IgD-negative memory B cell (primary cell): ENCODE results near the gene HAUS7. TPM values are rescaled to one million over a fixed set of nuclear protein-coding genes. Genes with fewer than 3 reads are reported as not detected.

Source experiments
- H3K27ac Mint-ChIP-seq, 3 donors: one replicate each; pipeline ENCODE4 v1.8.0; 2020 to 2022; ENCODE audit warnings: mild to moderate bottlenecking in 3 of 3, mixed read lengths in 3 of 3, moderate library complexity in 1 of 3
- H3K27me3 Mint-ChIP-seq: one replicate; pipeline ENCODE4 v1.8.0; 2021; ENCODE audit warnings: mixed read lengths
- H3K36me3 Mint-ChIP-seq: one replicate; pipeline ENCODE4 v1.8.0; 2020; ENCODE audit warnings: mild to moderate bottlenecking, mixed read lengths
- H3K4me1 Mint-ChIP-seq, 3 donors: one replicate each; pipeline ENCODE4 v1.8.0; 2020 to 2022; ENCODE audit warnings: mixed read lengths in 3 of 3, mild to moderate bottlenecking in 1 of 3
- H3K4me3 Mint-ChIP-seq, 4 donors: one replicate each; pipeline ENCODE4 v1.8.0; 2020 to 2022; ENCODE audit warnings: mild to moderate bottlenecking in 4 of 4, mixed read lengths in 4 of 4, moderate library complexity in 3 of 4
- H3K9me3 Mint-ChIP-seq, 3 donors: one replicate each; pipeline ENCODE4 v1.8.0; 2020 to 2021; ENCODE audit warnings: mixed read lengths in 3 of 3, mild to moderate bottlenecking in 1 of 3
- polyA plus RNA-seq: library from polyadenylated mRNA; unstranded; fragments of 300-500 nt; fragmentation: Illumina TruSeq; gene quantifications from one replicate; pipeline ENCODE4 v1.2.3, GENCODE V29; 2021

HAUS7 gene
- polyA plus RNA-seq, 1 donor from 2014 or later, result 27.6 TPM

GRCh38 chrX:153492543-153492942, 22.2 kb upstream of the HAUS7 start:
- H3K27ac Mint-ChIP-seq, result no peak overlapping the region
- no peaks in the 10 kb centered on the region for H3K36me3 Mint-ChIP-seq
- H3K4me1 Mint-ChIP-seq, result no peaks in the 10 kb centered on the region
- H3K4me3 Mint-ChIP-seq, result no peak overlapping the region
- no peaks in the 10 kb centered on the region for H3K9me3 Mint-ChIP-seq
- H3K27me3 Mint-ChIP-seq, result peaks cover 2% of the 10 kb centered on the region

DNA sequence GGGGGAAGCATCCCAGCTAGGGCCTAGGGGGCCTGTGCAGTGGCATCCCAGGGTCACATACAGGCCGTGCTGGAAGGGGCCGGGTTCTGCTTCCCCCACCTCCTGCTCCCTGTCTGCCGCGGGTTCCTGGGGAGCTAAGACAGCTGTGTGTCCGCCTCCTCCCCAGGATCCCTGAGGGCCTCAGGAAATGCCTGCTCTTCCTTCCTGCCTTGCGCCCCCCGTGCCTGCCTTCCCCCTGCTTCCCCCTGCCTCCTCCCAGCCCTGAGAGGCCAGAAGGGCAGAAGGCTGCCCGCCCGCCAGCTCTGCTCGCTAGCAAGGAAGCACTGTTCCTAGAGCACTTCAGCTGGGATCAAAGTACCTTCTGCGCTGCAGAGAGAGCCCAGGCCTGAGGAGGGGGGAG, 21.5 kb upstream of the HAUS7 start:
- H3K4me3 Mint-ChIP-seq, result no peak overlapping the region
- no peaks in the 10 kb centered on the region for H3K36me3 Mint-ChIP-seq
- no peaks in the 10 kb centered on the region for H3K9me3 Mint-ChIP-seq
- H3K27ac Mint-ChIP-seq, result no peak overlapping the region
- H3K4me1 Mint-ChIP-seq, result no peaks in the 10 kb centered on the region
- peaks cover 2% of the 10 kb centered on the region for H3K27me3 Mint-ChIP-seq

GRCh38 chrX:153491351-153491914, 21.1 kb upstream of the HAUS7 start:
- Mint-ChIP-seq H3K4me3 (no peak overlapping the region), H3K4me1 (no peaks in the 10 kb centered on the region), H3K36me3 (no peaks in the 10 kb centered on the region), H3K9me3 (no peaks in the 10 kb centered on the region), H3K27ac (no peak overlapping the region), H3K27me3 (peaks cover 5% of the 10 kb centered on the region)

GRCh38 chrX:153490217-153490930, 20.0 kb upstream of the HAUS7 start:
- Mint-ChIP-seq H3K27ac (no peak overlapping the region), H3K4me1 (no peaks in the 10 kb centered on the region), H3K27me3 (peaks cover 5% of the 10 kb centered on the region), H3K9me3 (no peaks in the 10 kb centered on the region), H3K4me3 (no peak overlapping the region), H3K36me3 (no peaks in the 10 kb centered on the region)

DNA sequence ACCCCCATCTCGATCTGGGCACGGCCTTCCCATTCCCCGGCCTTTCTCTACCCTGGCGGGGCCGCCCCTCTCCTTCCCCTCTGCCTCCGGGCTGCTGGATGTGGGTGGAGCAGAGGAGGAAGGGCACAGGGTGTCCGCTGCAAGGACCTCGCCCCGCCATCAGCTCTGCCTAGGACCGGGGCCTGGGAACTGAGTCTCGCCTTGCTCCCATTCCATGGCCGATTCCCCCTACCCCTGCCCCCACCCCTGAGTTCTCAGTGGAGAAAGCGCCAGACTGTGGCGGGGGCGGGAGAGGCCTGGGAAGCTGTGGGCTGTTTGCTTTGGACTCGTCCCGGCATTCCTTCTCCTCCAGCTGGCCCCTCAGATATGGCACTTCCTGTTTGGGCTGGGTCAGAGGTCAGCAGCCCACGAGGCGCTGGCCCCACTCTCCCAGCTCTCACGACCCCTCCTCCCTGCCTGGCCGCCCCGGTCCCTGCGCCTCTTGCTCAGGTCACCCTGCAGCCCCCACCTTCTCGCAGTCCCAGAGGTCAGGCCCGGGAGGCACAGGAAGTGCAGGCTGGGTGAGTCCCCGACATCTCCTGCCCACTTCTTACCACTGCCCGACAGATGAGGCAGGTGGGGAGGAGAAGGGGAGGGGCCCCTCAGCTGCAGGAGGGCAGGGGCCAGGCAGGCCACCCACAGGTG, 18.0 kb upstream of the HAUS7 start:
- Mint-ChIP-seq H3K9me3 (no peaks in the 10 kb centered on the region), H3K27me3 (peaks cover 5% of the 10 kb centered on the region), H3K4me1 (no peaks in the 10 kb centered on the region), H3K27ac (no peak overlapping the region), H3K4me3 (no peak overlapping the region), H3K36me3 (no peaks in the 10 kb centered on the region)

DNA sequence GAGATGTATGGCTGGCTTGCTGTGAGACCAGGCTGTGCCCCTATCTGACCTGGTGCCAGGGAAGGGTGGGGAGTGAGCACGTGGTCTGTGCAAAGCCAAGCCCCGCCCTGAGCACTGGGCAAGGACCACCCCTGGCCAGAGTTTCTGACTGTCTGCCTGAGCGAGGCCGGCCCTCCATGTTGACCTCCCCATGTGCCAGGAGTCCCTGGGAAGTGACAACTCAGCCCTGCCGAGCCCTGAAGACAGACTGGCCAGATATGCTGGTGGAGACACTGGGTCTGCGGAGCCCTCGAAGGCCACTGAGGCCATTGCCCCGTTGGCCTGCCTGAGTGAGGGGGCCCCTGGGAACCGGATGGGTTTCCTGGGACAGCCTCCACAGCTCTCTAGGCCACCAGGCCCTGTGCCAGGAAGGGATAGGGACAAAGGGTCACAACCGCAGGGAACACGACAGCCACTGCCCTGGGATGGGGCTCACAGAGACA, 17.3 kb upstream of the HAUS7 start:
- Mint-ChIP-seq H3K9me3 (no peaks in the 10 kb centered on the region), H3K36me3 (no peaks in the 10 kb centered on the region), H3K4me1 (no peaks in the 10 kb centered on the region), H3K27ac (no peak overlapping the region), H3K4me3 (no peak overlapping the region), H3K27me3 (peaks cover 3% of the 10 kb centered on the region)

- Mint-ChIP-seq H3K27ac (no peak overlapping the region), H3K9me3 (no peaks in the 10 kb centered on the region), H3K36me3 (no peaks in the 10 kb centered on the region), H3K4me1 (no peaks in the 10 kb centered on the region), H3K27me3 (peaks cover 3% of the 10 kb centered on the region), H3K4me3 (no peak overlapping the region)
These were observed 15.8 kb upstream of the HAUS7 start for GRCh38 chrX:153486171-153486570.

DNA sequence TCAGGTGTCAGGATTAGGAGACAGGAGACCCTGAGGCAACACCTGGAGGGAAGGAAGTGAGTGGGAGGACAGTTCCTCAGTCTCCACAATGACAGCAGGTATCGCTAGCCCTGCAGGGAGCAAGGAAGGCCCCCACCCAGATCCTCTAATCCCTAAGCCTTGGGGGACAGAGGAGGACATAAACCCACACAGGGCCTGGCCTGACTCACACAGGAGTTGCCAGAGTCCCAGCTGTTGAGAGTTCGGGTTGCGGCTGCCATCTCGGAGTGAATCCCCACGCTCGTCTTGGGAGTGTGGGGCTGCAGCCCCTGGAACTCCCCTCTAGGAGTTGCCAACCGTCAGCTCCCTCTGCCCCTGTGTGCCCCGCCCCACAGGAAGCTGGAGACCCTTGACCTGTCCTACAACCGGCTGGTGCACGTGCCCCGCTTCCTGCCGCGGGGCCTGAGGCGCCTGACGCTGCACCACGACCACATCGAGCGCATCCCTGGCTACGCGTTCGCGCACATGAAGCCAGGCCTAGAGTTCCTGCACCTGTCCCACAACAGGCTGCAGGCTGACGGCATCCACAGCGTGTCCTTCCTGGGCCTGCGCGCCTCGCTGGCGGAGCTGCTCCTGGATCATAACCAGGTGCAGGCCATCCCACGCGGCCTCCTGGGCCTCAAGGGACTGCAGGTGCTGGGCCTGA, 15.2 kb upstream of the HAUS7 start:
- Mint-ChIP-seq H3K4me1 (no peaks in the 10 kb centered on the region), H3K27ac (no peak overlapping the region), H3K9me3 (no peaks in the 10 kb centered on the region), H3K4me3 (no peak overlapping the region), H3K27me3 (peaks cover 3% of the 10 kb centered on the region), H3K36me3 (no peaks in the 10 kb centered on the region)

DNA sequence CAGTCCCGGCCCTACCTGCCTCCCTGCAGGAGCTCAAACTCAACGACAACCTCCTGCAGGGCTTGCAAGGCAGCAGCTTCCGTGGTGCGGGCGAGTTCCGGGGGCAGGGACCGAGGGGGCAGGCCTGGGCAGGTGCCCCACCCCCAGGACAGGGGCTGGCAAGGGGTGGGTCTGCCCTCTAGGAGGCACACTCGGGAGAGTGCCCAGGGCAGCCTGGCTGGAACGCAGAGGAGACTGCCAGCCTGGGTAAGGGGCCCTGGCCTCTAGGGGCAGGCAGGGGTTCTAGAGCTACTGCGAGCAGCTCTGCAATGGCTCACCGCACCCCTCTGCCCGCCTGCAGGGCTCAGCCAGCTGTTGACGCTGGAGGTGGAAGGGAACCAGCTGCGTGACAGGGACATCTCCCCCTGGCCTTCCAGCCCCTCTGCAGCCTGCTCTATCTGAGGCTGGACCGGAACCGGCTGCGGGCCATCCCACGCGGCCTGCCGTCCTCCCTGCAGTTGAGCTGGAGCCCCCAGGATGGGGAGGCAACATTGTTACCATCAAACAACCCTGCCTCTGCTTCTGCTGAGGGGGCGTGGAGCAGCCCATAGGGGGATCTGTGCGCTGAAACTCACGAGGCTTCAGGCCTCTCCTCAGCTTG, 12.1 kb upstream of the HAUS7 start:
- Mint-ChIP-seq H3K36me3 (no peaks in the 10 kb centered on the region), H3K27me3 (peaks cover 3% of the 10 kb centered on the region), H3K4me3 (no peak overlapping the region), H3K9me3 (no peaks in the 10 kb centered on the region), H3K27ac (no peak overlapping the region), H3K4me1 (no peaks in the 10 kb centered on the region)

GRCh38 chrX:153481043-153481442, 10.7 kb upstream of the HAUS7 start:
- Mint-ChIP-seq H3K27me3 (no peaks in the 10 kb centered on the region), H3K36me3 (no peaks in the 10 kb centered on the region), H3K27ac (no peak overlapping the region), H3K4me3 (no peak overlapping the region), H3K9me3 (no peaks in the 10 kb centered on the region), H3K4me1 (no peaks in the 10 kb centered on the region)

DNA sequence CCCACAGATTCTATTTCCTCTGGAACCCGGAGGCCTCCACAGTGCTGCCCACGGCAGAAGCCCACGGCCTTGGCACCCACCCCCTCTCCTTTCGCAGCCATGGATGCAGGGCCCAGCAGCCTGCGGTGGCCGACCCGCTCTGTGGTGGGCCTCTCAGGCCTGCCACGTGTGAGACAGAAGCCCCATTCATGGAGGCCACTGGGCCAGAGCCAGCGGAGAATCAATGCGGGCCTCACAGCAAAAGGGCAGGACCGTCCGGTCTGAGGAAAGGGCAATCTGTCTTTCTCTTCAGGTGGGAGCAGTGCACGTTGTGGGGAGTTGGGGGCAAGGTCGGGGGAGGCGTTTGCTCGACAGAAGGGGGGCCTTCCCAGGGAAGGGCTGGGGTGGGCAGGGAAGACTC, 8.4 kb upstream of the HAUS7 start:
- H3K27ac Mint-ChIP-seq, result no peak overlapping the region
- no peaks in the 10 kb centered on the region for H3K27me3 Mint-ChIP-seq
- no peaks in the 10 kb centered on the region for H3K36me3 Mint-ChIP-seq
- H3K9me3 Mint-ChIP-seq, result no peaks in the 10 kb centered on the region
- H3K4me1 Mint-ChIP-seq, result no peaks in the 10 kb centered on the region
- H3K4me3 Mint-ChIP-seq, result no peak overlapping the region

- Mint-ChIP-seq H3K36me3 (no peaks in the 10 kb centered on the region), H3K27ac (no peak overlapping the region), H3K9me3 (no peaks in the 10 kb centered on the region), H3K4me1 (no peaks in the 10 kb centered on the region), H3K27me3 (no peaks in the 10 kb centered on the region), H3K4me3 (no peak overlapping the region)
These were observed 7.5 kb upstream of the HAUS7 start for GRCh38 chrX:153477901-153478300.

- H3K9me3 Mint-ChIP-seq, result no peaks in the 10 kb centered on the region
- H3K36me3 Mint-ChIP-seq, result no peaks in the 10 kb centered on the region
- H3K27me3 Mint-ChIP-seq, result no peaks in the 10 kb centered on the region
- H3K27ac Mint-ChIP-seq, result no peak overlapping the region
- no peak overlapping the region for H3K4me3 Mint-ChIP-seq
- H3K4me1 Mint-ChIP-seq, result no peaks in the 10 kb centered on the region
These were observed 7.0 kb upstream of the HAUS7 start for GRCh38 chrX:153477364-153477857.

DNA sequence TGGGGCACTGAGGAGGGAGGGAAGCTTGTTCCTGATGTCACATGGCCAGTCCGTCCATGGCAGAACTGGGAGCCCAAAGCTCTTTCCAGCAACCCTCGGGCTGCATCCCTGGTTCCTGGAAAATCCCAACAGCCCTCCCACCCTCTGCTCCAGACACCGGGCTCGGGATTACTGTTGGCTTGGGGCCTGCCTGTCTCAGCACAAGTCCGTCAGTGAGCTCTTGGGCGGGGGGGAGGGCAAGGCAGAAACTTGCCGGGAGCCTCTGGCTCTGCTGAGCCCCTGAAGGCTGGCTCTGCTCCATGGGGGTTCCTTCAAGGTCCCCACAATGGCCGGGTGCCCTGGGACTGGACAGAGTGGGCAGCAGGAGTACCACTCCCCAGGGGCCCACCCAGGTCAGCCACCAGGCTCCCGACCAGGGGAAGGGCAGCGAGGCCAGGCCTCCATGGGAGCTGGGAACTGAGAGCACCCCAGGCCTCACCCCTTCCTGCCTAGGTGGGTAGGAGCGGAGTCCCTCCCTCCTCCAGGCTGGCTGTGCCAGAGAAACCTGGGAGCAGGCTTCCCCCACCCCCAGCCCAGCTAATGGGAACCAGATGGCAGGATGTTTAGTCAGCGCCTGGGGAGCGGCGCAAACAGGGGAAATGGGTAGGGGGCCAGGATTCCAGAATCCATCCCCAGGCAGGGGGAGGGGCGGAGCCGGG, 6.4 kb upstream of the HAUS7 start:
- Mint-ChIP-seq H3K4me3 (no peak overlapping the region), H3K36me3 (no peaks in the 10 kb centered on the region), H3K4me1 (no peaks in the 10 kb centered on the region), H3K9me3 (no peaks in the 10 kb centered on the region), H3K27ac (no peak overlapping the region), H3K27me3 (no peaks in the 10 kb centered on the region)
